ENCODE measurements around the gene ZNF584.
"Not testable (repeated sequence)": the region's sequence is repeated elsewhere in the genome, so short reads cannot be mapped to it uniquely, and the experiment has no call there.

ZNF584 gene

DNA sequence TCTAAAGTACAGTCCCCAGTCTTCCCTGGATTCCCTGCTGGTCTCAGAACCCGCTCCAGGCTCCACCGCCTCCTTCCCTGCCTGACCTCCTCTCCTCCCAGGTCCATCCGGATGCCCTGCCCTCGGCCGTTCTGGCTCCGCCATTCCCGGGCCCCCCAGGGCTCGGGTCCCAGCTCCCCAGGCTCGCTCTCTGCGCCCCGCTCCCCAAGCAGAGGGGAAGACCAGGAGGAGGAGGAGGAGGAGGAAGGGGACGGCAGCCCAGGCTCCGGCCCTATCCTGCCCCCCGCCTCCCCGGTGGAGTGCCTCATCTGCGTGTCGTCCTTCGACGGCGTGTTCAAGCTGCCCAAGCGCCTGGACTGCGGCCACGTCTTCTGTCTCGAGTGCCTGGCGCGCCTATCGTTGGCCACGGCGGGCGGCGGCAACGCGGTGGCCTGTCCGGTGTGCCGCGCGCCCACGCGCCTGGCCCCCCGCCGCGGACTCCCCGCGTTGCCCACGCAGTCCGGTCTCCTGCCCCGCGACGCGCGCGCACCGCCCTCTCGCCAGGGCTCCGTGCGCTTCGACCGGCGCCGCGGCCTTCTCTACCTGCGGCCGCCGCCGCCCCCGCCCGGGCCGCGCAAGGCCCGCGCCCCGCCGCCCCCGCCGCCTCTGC lies 12.3 kb upstream of the ZNF584 start:
- H3K36me3 Mint-ChIP-seq (ENCODE audit: low read depth): peaks cover 41% of the 10 kb centered on the region

DNA sequence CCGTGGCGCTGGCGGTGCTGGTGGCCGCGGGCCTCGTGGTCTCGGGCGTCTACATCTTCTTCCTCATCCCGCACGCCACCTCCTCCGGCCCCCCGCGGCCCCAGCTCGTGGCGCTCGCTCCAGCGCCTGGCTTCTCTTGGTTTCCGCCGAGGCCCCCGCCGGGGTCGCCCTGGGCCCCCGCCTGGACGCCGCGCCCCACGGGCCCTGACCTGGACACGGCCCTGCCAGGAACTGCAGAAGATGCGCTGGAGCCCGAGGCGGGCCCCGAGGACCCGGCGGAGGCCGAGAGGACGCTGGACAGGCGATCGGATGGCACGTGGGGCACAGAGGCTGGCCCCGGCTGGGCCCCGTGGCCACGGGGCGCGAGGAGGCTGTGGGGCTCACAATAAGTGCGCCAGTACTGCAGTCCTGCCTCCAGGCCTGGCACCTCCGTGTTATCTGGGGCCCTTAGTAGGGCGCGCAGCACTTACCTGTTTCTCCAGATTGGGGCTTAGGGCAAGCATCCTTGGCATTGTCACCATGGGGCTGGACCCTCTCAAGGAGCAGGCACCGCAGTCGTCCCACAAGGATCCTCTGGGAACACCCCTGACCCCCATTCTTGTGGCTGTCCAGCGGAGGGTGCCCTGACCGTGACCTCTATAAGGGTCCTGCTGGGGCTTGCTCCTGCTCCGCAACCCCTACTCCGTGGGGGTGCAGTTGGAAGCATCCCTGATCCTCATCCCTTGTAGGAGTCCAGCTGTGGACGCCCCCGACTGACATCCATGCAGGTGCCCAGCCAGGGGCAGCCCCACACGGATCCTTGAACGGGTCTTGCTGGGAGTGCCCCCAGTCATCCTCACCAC lies 11.5 kb upstream of the ZNF584 start:
- Mint-ChIP-seq H3K4me3 (no peak overlapping the region), H3K9me3 (no peaks in the 10 kb centered on the region), H3K36me3 (ENCODE audit: low read depth) (peaks cover 37% of the 10 kb centered on the region), H3K27ac (no peak overlapping the region), H3K4me1 (peaks cover 31% of the 10 kb centered on the region), H3K27me3 (peaks cover 11% of the 10 kb centered on the region)
- DNase-seq (no peak), ATAC-seq (no peak)

More for the DNA sequence above, 12.3 kb upstream of the ZNF584 start:
- ATAC-seq (peak; percentile 1), DNase-seq (no peak)
- H3K27ac Mint-ChIP-seq: no peak overlapping the region
- H3K9me3 Mint-ChIP-seq: no peaks in the 10 kb centered on the region
- H3K27me3 Mint-ChIP-seq: peaks cover 9% of the 10 kb centered on the region
- H3K4me1 Mint-ChIP-seq: peaks cover 29% of the 10 kb centered on the region
- no peak overlapping the region for H3K4me3 Mint-ChIP-seq

DNA sequence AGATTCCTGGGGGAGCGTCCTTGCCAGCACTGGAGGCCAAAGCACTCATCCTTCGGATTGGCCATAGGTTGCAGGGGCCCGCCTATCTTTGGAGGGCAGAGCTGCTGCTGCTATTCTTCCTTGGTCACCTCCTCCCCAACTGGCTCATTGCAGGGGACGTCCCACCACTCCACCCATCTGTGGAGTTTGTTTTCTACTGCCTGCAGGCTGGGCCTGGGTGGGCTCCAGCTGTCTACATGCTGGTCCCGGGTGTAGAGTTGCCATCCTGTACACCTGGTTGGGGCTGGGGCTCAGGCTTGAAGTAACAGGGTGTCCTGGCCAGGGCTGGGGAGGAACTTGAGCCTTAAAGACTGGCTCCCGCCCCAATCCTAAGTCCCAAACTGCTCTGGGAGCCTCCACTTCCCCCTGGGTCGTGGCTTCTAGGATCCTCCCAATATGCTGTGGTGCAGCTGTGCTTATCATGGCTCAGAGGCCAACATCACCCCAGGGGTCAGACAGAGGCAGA lies 10.9 kb upstream of the ZNF584 start:
- no peak for ATAC-seq
- H3K9me3 Mint-ChIP-seq: no peaks in the 10 kb centered on the region
- no peak overlapping the region for H3K27ac Mint-ChIP-seq
- peaks cover 32% of the 10 kb centered on the region for H3K36me3 Mint-ChIP-seq (ENCODE audit: low read depth)
- DNase-seq: no peak
- H3K4me1 Mint-ChIP-seq: peaks cover 28% of the 10 kb centered on the region
- H3K4me3 Mint-ChIP-seq: no peak overlapping the region
- H3K27me3 Mint-ChIP-seq: peaks cover 11% of the 10 kb centered on the region

DNA sequence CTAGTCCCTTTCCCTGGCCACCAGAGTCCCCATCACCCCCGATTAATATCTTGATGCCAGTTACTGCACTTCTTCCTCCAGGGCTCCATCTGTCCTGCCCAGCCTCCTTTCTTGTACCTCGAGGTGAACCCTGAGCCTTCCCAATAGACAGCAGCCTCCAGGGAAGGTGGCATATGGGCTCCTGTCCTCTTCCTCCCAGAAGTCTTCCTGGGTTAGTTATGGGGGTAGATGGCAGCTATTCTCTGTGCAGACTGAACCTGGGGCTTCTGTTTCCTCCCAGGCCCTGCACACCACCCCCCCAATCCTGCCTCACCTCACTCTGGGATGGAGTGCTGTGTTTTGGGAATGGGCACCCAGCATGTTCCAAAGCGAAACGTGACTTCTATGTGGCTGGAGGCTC lies 10.4 kb upstream of the ZNF584 start:
- DNase-seq: no peak
- no peak for ATAC-seq
- Mint-ChIP-seq H3K9me3 (no peaks in the 10 kb centered on the region), H3K27ac (no peak overlapping the region), H3K27me3 (peaks cover 11% of the 10 kb centered on the region), H3K36me3 (ENCODE audit: low read depth) (peaks cover 27% of the 10 kb centered on the region), H3K4me1 (peaks cover 30% of the 10 kb centered on the region), H3K4me3 (no peak overlapping the region)

DNA sequence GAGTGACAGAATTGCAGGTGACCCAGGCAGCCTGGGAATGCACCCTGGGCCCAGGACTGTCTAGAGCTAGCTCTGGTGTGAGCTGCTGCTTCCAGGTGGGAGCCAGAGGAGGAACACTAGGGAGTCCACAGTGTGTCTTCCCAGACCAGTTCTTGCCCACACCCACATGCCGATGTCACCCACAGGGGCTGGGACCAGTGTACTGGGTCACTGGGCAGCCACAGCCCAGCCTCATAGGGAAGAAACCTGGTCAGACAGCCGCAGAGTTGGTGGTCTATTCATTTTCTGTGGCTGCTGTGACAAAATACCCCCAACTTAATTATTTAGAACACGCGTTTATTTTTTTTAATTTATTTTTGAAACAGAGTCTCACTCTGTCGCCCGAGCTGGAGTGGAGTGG lies 9.9 kb upstream of the ZNF584 start:
- Mint-ChIP-seq H3K4me3 (no peak overlapping the region), H3K27me3 (peaks cover 11% of the 10 kb centered on the region), H3K4me1 (peaks cover 31% of the 10 kb centered on the region), H3K9me3 (no peaks in the 10 kb centered on the region), H3K36me3 (ENCODE audit: low read depth) (peaks cover 22% of the 10 kb centered on the region), H3K27ac (no peak overlapping the region)
- DNase-seq: no peak
- no peak for ATAC-seq

DNA sequence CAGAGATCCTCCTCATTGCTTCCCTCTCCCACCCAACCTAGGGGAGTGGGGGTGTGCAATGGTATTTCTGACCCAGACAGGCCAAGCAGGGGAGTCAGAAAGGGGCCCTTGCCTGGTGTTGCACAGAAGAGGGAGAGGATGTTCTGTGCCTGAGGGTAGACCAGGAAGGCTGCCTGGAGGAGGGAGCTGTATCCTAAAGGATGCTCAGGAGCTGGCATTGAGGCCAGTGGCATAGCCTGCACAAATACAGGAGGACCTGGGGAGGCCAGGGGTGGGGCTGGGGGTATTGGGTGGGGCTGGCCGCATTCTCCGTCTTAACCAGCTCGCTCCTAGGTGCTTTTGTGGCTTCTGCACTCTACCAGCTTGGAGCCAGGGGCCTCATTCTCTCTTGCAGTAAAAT lies 8.5 kb upstream of the ZNF584 start:
- Mint-ChIP-seq H3K9me3 (no peaks in the 10 kb centered on the region), H3K27me3 (peaks cover 11% of the 10 kb centered on the region), H3K4me1 (peaks cover 27% of the 10 kb centered on the region), H3K36me3 (ENCODE audit: low read depth) (peaks cover 8% of the 10 kb centered on the region), H3K4me3 (no peak overlapping the region), H3K27ac (no peak overlapping the region)
- DNase-seq (no peak), ATAC-seq (no peak)

DNA sequence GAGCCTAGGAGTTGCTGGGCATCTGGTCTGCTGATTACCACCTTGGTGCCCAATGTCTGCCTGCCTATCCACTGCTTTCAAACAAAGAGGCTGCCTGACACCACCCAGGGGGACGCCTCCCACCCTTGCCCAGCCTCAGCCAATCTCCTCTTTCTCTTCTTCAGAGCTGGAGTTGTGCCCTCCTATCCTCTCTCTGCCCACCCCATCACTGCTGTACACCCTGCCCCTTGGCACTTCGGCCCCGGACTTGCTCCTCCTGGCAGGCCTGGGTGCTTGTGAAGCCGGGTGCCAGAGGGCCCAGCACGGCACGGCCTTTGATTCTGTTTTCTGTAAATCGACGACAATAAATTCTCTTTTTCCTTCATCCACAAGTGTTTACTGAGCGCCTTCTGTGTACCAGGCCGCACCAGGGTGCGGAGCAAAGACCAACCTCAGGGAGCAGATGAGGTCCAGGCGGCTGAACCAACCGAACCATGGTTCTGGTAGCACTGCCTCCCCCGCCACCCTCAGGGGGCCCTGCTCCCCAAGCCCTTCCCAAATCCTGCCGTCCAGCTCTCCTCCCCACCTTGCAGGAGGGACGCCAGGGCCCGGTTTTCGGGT lies 8.0 kb upstream of the ZNF584 start:
- no peak overlapping the region for H3K4me3 Mint-ChIP-seq
- ATAC-seq (no peak), DNase-seq (peak; percentile 2)
- H3K9me3 Mint-ChIP-seq: no peaks in the 10 kb centered on the region
- no peak overlapping the region for H3K27ac Mint-ChIP-seq
- H3K4me1 Mint-ChIP-seq: peaks cover 23% of the 10 kb centered on the region
- peaks cover 5% of the 10 kb centered on the region for H3K36me3 Mint-ChIP-seq (ENCODE audit: low read depth)
- H3K27me3 Mint-ChIP-seq: peaks cover 11% of the 10 kb centered on the region

DNA sequence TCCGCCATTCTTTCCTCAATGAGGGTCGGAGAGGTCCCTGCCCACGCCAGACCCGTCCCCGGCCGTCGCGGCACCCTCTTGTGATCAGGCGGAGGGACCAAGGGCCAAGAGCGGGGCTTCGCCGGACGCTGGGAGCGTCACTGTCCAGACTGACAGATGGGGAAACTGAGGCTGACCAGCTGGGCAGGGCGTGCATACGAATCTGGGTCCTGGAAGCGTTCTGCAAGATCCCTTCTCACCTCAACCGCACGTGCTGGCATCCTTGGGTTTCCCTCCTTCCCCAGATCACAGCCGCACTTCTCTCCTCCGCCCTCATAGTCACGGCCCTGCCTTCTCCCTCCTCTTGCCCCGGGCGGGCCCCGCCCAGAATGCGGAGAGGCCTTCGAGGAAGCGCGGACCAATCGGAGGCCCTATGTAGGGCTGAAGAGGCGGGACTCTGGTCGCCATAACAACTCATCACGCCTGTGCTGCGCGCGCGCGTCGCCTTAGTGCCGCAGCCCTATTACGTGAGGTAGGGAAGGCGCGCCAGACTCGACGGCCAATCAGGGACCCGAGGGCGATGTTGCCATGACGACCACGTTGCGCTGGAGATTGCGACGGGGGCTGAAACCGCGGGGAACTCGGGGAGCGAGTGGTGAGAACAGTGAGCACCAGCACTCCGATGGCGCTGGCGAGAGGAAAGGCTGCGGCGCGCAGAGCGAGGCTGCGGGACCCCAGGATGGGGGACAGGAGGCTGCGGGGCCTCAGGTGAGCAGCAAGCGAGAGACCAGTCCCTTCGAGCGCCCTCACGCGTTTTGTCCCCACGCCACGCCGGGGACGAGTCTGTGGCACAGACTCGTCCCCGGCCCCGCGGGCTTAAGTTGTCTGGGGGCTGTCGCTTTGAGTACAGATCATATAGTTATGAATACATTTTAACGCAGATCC lies 7.3 kb upstream of the ZNF584 start:
- no peaks in the 10 kb centered on the region for H3K9me3 Mint-ChIP-seq
- H3K36me3 Mint-ChIP-seq (ENCODE audit: low read depth): peaks cover 3% of the 10 kb centered on the region
- ATAC-seq: peak; percentile 97
- peak; percentile 99 for DNase-seq
- H3K4me1 Mint-ChIP-seq: peaks cover 21% of the 10 kb centered on the region
- H3K27me3 Mint-ChIP-seq: peaks cover 9% of the 10 kb centered on the region
- peak overlapping the region; percentile 92 for H3K27ac Mint-ChIP-seq
- H3K4me3 Mint-ChIP-seq: peak overlapping the region; percentile 87

DNA sequence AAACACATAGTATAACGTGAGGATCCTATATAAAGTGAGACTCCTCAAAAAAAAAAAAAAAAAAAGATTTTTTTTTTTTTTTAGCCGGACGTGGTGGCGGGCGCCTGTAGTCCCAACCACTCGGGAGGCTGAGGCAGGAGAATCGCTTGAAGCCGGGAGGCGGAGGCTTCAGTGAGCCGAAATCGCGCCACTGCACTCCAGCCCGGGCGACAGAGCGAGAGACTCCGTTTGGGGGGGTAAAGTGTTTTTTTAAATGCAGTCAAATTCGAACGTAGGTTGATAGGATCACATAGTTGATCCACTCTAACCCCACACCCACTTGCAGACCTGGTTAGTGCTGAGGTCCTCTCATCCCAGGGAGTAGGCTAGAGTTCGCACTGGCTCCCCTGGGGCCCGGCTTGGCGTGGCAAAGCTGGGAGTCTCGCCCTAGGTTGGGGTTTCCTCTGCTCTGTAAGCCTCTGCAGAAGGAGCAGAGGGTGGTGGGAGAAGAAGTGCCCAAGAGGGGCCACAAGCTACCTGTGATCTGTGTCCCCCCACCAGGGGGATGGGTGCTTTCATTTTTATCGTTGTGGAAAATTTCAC lies 6.5 kb upstream of the ZNF584 start:
- Mint-ChIP-seq H3K4me3 (peak overlapping the region; percentile 87), H3K27ac (no peak overlapping the region), H3K36me3 (ENCODE audit: low read depth) (peaks cover 3% of the 10 kb centered on the region), H3K27me3 (peaks cover 9% of the 10 kb centered on the region), H3K9me3 (no peaks in the 10 kb centered on the region), H3K4me1 (peaks cover 25% of the 10 kb centered on the region)
- no peak for ATAC-seq
- DNase-seq: no peak

DNA sequence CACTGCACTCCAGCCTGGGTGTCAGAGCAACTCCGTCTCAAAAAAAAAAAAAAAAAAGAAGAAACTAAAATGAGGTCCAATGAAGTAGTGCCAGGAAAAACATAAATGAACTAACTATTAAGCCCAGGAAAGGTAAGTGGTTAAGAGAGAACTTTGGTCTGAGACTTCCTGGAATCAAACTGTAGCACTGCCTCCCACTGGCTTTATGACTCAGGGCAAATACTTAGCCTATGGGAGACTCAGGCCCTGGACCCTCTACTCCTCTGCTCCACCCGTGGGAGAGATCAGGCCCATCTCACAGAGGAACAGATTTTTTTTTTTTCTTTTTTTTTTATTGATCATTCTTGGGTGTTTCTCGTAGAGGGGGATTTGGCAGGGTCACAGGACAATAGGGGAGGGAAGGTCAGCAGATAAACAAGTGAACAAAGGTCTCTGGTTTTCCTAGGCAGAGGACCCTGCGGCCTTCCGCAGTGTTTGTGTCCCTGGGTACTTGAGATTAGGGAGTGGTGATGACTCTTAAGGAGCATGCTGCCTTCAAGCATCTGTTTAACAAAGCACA lies 4.5 kb upstream of the ZNF584 start:
- H3K27me3 Mint-ChIP-seq: not testable (repeated sequence)

DNA sequence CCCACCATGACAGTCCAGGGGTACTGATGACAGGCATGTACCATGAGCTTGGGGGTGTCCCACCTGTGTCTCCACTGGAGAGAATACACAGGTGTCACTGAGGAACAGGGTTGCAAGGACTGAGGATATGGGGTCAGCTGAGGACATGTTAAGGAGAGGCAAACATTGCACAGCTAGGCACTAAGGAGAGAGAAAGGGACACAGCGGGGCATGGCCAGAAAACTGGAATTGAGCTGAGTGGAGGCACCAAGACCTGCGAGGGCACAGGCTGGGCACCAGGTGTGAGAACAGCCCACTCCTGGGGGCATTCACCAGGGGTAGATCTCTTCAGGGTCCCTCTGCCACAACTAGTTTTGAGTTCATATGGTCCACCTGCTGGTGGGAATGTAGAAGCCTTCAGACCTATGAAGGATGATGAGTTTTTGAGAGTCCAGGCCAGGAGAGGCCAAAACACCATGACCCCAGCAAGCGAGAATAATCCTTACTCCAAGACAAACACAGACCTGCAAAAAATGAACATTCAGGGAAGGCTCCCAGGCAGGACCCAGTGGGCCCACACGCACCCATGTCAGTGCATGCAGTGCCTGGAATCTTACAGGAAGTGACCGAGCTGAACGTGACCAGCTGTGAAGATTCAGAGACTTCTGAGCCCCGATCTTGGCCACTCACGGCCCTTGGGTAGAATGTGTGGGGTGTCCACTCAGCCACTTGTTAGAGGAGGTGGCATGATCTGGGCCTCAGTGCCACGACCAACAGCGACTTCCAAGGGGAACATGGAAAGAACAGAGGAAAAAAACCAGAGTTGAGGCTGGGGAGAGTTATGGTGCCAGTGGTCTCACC lies 1.4 kb upstream of the ZNF584 start:
- Mint-ChIP-seq H3K27me3 (no peaks in the 10 kb centered on the region), H3K9me3 (no peaks in the 10 kb centered on the region), H3K36me3 (ENCODE audit: low read depth) (peaks cover 4% of the 10 kb centered on the region), H3K27ac (peak overlapping the region; percentile 94), H3K4me3 (peak overlapping the region; percentile 91), H3K4me1 (peaks cover 38% of the 10 kb centered on the region)
- ATAC-seq (no peak), DNase-seq (no peak)

More for the DNA sequence above, 4.5 kb upstream of the ZNF584 start:
- peaks cover 36% of the 10 kb centered on the region for H3K4me1 Mint-ChIP-seq
- not testable (repeated sequence) for H3K27ac Mint-ChIP-seq; H3K4me3 Mint-ChIP-seq; ATAC-seq; H3K9me3 Mint-ChIP-seq; DNase-seq; H3K36me3 Mint-ChIP-seq (ENCODE audit: low read depth)

DNA sequence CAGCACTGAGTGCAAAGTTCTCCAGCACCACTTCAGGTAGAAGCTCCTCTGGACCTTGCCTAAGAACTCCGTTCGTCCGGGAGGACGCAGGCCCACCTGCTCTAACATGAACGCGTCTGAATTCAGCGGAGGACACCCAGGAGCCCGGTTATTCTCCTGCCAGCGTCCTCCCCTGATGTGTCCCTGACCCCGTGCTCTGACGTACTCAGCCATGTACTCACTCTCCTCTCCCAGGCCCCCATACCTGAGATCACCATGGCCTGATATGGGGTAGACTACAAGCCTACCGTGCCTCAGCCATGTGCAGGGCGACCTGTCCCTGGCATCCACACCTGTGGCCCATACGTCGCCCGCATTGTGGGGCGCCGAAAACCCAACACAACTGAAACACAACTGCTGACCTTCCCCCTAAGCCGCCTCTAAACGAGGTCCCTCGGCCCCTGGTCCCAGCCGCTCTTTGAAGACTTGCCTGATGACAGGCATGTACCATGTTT lies 744 bp upstream of the ZNF584 start:
- DNase-seq (no peak), ATAC-seq (peak; percentile 33)
- H3K9me3 Mint-ChIP-seq: no peaks in the 10 kb centered on the region
- peak overlapping the region; percentile 91 for H3K4me3 Mint-ChIP-seq
- peaks cover 38% of the 10 kb centered on the region for H3K4me1 Mint-ChIP-seq
- peaks cover 8% of the 10 kb centered on the region for H3K36me3 Mint-ChIP-seq (ENCODE audit: low read depth)
- peak overlapping the region; percentile 94 for H3K27ac Mint-ChIP-seq
- H3K27me3 Mint-ChIP-seq: no peaks in the 10 kb centered on the region
